IPS DF 4.7 (cell line): ENCODE measurements around the gene TMIGD2.
"Not testable (repeated sequence)": the region's sequence is repeated elsewhere in the genome, so short reads cannot be mapped to it uniquely, and the experiment has no call there.

Source experiments
- DNase-seq: peaks from one replicate; pipeline ENCODE4 v3.0.0-alpha.2; 2013; ENCODE audit warnings: low spot score; ENCODE audit errors: extremely low read depth

The TMIGD2 gene

GRCh38 chr19:4302243-4302640 lies at the start of gene TMIGD2:
Gene TMIGD2 (minus strand): TSS chr19:4302389. CDS start chr19:4302385, 4 bp downstream.
- DNase-seq: no peak

GRCh38 chr19:4350726-4351125 lies 48.5 kb upstream of the TMIGD2 start:
- DNase-seq: no peak

DNA sequence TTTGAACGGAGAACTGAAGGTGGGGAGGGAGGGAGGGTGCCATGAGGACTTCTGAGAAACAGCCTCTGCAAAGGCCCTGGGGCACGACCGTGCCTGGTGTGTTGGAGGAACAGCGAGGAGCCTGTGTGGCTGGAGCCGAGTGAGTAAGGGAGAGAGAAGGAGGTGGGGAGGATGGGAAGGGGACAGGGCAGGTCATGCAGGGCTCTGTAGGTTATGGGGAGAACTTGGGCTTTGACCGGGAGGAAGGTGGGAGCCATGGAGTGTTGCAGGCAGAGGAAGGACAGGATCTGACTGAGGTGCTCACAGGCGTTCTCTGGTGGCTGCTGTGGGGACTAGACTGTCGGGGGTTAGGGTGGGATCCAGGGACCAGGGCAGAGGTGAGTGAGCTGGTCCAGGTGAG lies 47.9 kb upstream of the TMIGD2 start:
- DNase-seq: no peak

DNA sequence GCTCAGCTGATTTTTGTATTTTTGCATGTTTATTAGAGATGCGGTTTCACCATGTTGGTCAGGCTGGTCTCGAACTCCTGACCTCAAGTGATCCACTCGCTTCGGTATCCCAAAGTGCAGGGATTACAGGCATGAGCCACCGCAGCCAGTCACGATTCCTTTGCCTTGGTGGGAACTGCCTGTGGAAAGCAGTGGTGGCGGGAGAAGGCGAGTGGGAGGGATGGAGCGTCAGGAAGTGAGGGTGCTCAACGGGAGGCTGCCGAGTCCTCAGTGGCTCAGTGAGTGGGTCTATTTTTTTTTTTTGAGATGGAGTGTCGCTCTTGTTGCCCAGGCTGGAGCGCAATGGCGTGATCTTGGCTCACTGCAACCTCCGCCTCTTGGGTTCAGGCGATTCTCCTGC lies 47.0 kb upstream of the TMIGD2 start:
- not testable (repeated sequence) for DNase-seq

DNA sequence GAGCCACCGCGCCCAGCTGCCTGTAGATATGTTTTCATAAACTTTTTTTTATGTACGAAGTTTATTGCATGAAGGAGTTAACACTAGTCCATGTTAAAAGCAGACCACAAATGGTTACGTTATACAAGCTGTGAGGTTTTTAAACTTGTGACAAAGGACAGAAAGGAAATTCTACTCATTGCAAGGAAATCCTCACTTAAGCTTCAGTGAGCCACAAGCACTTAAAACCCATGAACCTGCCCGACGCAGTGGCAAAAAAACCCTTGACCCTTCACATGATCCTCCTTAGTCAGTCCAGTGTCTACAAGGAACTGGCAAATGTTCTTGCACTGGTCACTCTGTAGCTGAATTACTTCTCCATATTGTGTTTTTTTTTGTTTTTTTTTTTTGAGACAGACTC lies 45.3 kb upstream of the TMIGD2 start:
- DNase-seq: no peak

DNA sequence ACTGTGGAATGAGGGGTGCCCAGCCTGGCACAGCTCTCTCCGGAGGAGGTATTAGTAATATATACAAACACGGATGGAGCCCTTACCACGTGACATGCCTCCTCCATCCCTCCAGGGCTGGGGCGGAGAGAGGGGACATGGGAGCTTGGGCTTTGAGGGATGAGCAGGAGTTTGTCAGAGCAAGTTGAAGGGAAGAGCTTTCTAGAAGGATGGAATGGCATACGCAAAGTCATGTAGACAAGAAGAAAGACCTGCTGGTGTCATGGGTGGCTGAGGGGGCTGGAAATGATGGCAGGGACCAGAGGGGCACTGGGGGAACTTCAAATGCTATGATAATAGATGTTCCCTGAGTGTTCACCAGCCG lies 43.8 kb upstream of the TMIGD2 start:
- no peak for DNase-seq

- no peak for DNase-seq
Observed at GRCh38 chr19:4345342-4346019, 43.3 kb upstream of the TMIGD2 start.

GRCh38 chr19:4343370-4344307 lies 41.5 kb upstream of the TMIGD2 start, which contains the start of gene MPND:
Gene MPND (plus strand): TSS chr19:4343562. CDS start chr19:4343594, 32 bp downstream.
- DNase-seq: no peak

- DNase-seq: peak; percentile 100
Observed at GRCh38 chr19:4342615-4343369, 40.6 kb upstream of the TMIGD2 start.

GRCh38 chr19:4342314-4342614 lies 40.1 kb upstream of the TMIGD2 start:
- DNase-seq: no peak

GRCh38 chr19:4338441-4339355 lies 36.5 kb upstream of the TMIGD2 start, which contains the start of gene STAP2:
Gene STAP2 (minus strand): TSS chr19:4338827. CDS start chr19:4338753, 74 bp downstream.
- DNase-seq: no peak

DNA sequence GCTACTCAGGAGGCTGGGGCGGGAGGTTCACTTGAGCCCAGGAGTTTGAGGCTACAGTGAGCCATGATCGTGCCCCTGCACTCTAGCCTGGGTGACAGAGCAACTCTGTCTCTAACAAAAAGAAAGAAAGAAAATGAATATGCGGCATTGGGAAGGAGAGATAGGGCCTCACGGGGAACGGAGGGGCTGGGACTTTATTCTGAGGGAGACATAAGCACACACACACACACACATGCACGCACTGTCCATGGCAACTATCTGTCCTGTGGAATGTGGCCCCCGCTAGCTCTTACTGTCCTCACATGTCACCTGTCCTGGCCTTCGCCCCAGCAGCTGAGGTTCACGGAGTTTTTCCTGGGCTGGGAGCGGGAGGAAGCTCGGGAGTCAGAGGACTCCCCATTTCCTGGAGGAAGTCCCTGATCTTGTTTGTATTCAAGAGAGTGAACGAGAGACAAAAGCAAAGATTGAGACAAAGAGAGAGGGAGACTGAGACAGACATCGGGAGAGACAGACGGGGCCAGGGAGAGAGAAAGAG lies 35.8 kb upstream of the TMIGD2 start:
- no peak for DNase-seq

GRCh38 chr19:4334929-4335570 lies 32.9 kb upstream of the TMIGD2 start:
- DNase-seq: no peak

GRCh38 chr19:4329858-4330257 lies 27.7 kb upstream of the TMIGD2 start:
- no peak for DNase-seq

- not testable (repeated sequence) for DNase-seq
Observed at GRCh38 chr19:4328991-4329681, 26.9 kb upstream of the TMIGD2 start.

GRCh38 chr19:4328243-4328990 lies 26.2 kb upstream of the TMIGD2 start:
- DNase-seq: no peak

GRCh38 chr19:4327877-4328242 lies 25.7 kb upstream of the TMIGD2 start:
- DNase-seq: no peak

DNA sequence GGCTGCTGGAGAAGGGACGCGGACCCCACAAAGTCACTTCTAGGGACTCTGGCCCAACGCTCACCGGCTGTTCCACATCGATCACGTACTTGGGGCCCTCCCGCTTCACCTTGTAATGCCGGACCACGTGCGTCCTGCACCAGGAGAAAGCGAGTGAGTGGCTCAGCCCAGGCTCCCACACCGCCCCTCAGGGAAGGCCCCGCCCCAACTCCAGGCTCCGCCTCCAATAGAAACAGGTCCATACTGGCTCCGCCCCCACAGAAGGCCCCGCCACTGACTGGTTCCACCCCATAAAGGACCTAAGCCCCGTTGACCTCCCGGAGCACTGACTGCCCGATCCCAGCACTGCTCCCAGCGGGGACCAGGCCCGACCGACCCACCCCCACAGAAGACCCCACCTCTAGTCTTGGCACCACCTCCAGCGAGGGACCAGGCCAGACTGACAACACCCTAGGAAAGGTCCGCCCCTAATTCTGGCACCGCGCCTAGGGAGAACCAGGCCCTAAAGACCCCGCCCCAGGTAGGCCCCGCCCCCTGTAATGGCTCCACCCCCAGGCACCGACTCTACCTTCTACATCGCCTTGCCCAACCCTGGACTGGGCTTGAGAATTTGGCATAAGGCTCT lies 25.2 kb upstream of the TMIGD2 start:
- DNase-seq: no peak
